ENCODE results near the gene GALNT18.

Gene GALNT18

GRCh38 chr11:11657218-11657955 lies 35.6 kb upstream of the GALNT18 start:
- H3K4me3 ChIP-seq (ENCODE audit: low read length) = no peak overlapping the region
- DNase-seq (ENCODE audit: low read depth) = no peak
- no peak for TF ChIP-seq CTCF (IDR thresholded peaks at IDR 0.05; ENCODE audit: insufficient read depth, low read depth, low read length, missing control alignments)

GRCh38 chr11:11641581-11641980 lies 19.8 kb upstream of the GALNT18 start:
- DNase-seq (ENCODE audit: low read depth) = peak; percentile 79
- no peak for TF ChIP-seq CTCF (IDR thresholded peaks at IDR 0.05; ENCODE audit: insufficient read depth, low read depth, low read length, missing control alignments)
- no peak overlapping the region for H3K4me3 ChIP-seq (ENCODE audit: low read length)

GRCh38 chr11:11640996-11641395 lies 19.2 kb upstream of the GALNT18 start:
- TF ChIP-seq CTCF (IDR thresholded peaks at IDR 0.05; ENCODE audit: insufficient read depth, low read depth, low read length, missing control alignments) = no peak
- no peak overlapping the region for H3K4me3 ChIP-seq (ENCODE audit: low read length)
- DNase-seq (ENCODE audit: low read depth) = no peak

GRCh38 chr11:11640152-11640551 lies 18.3 kb upstream of the GALNT18 start:
- TF ChIP-seq CTCF (IDR thresholded peaks at IDR 0.05; ENCODE audit: insufficient read depth, low read depth, low read length, missing control alignments) = no peak
- H3K4me3 ChIP-seq (ENCODE audit: low read length) = no peak overlapping the region
- no peak for DNase-seq (ENCODE audit: low read depth)

GRCh38 chr11:11636671-11637070 lies 14.9 kb upstream of the GALNT18 start:
- no peak for DNase-seq (ENCODE audit: low read depth)
- H3K4me3 ChIP-seq (ENCODE audit: low read length) = no peak overlapping the region
- no peak for TF ChIP-seq CTCF (IDR thresholded peaks at IDR 0.05; ENCODE audit: insufficient read depth, low read depth, low read length, missing control alignments)

GRCh38 chr11:11635443-11635842 lies 13.6 kb upstream of the GALNT18 start:
- no peak overlapping the region for H3K4me3 ChIP-seq (ENCODE audit: low read length)
- peak; percentile 26 for TF ChIP-seq CTCF (IDR thresholded peaks at IDR 0.05; ENCODE audit: insufficient read depth, low read depth, low read length, missing control alignments)
- no peak for DNase-seq (ENCODE audit: low read depth)

- no peak for TF ChIP-seq CTCF (IDR thresholded peaks at IDR 0.05; ENCODE audit: insufficient read depth, low read depth, low read length, missing control alignments)
- DNase-seq (ENCODE audit: low read depth) = no peak
- H3K4me3 ChIP-seq (ENCODE audit: low read length) = no peak overlapping the region
Measured at GRCh38 chr11:11629368-11629767, 7.6 kb upstream of the GALNT18 start.

Data from epithelial cell of esophagus (primary cell).